MCF 10A (cell line): ENCODE measurements around the gene AGO3. TPM values are rescaled to one million over a fixed set of nuclear protein-coding genes. Genes with fewer than 3 reads are reported as not detected.

Experiments
- BruUV-seq: library from RNA; stranded (reverse); fragments of 400-500 nt; replicated peaks from 2 replicates; lab custom pipeline; 2021; lab: Mats Ljungman, UMichigan
- CTCF ChIA-PET: fragments of 300-600 bp; sonication (Branson Sonifier 250); formaldehyde crosslinking; extraction: SDS; loops from one replicate; lab custom pipeline; 2021; ENCODE audit warnings: antibody characterized with exemption, inconsistent platforms; lab: Yijun Ruan, JAX
- POLR2A ChIA-PET: fragments of 300-600, 350-650 bp; sonication (Branson Sonifier 250); formaldehyde crosslinking; extraction: SDS; loops from one replicate; lab custom pipeline; 2020; ENCODE audit warnings: antibody characterized with exemption, inconsistent platforms; lab: Yijun Ruan, JAX
- DNase-seq: peaks from one replicate; pipeline ENCODE4 v3.0.0-alpha.2; 2018; ENCODE audit not compliant: unreplicated experiment
- H3K27ac Mint-ChIP-seq: one replicate; pipeline ENCODE4 v1.8.0; 2022; ENCODE audit warnings: mild to moderate bottlenecking, low read depth, mixed read lengths; ENCODE audit not compliant: unreplicated experiment
- H3K27me3 Mint-ChIP-seq: one replicate; pipeline ENCODE4 v1.8.0; 2022; ENCODE audit warnings: mixed read lengths; ENCODE audit not compliant: insufficient read depth, unreplicated experiment
- H3K36me3 Mint-ChIP-seq: one replicate; pipeline ENCODE4 v1.8.0; 2022; ENCODE audit warnings: mild to moderate bottlenecking, moderate library complexity, mixed read lengths; ENCODE audit not compliant: insufficient read depth, unreplicated experiment
- H3K4me1 Mint-ChIP-seq: one replicate; pipeline ENCODE4 v1.8.0; 2022; ENCODE audit warnings: mixed read lengths; ENCODE audit not compliant: insufficient read depth, unreplicated experiment
- H3K4me3 Mint-ChIP-seq: one replicate; pipeline ENCODE4 v1.8.0; 2022; ENCODE audit warnings: mild to moderate bottlenecking, moderate library complexity, mixed read lengths; ENCODE audit not compliant: unreplicated experiment
- H3K9me3 Mint-ChIP-seq: one replicate; pipeline ENCODE4 v1.8.0; 2022; ENCODE audit warnings: mixed read lengths; ENCODE audit not compliant: unreplicated experiment
- CTCF ChIP-seq: fragments of 200-600 bp; IDR thresholded peaks from one replicate; pipeline ENCODE4 v1.8.0; 2022; ENCODE audit warnings: antibody characterized with exemption, mild to moderate bottlenecking; ENCODE audit not compliant: unreplicated experiment
- intact Hi-C: fragments of 100-400 bp; cut with micrococcal nuclease; formaldehyde crosslinking; loops from 2 replicates; pipeline ENCODE4 v1.14.1; 2022
- total RNA-seq: library from RNA; stranded (reverse); gene quantifications from 2 replicates; pipeline ENCODE4 v1.2.3, GENCODE V29; 2022

The AGO3 gene
- total RNA-seq, 1 experiment from 2014 or later: 31.6 TPM

DNA sequence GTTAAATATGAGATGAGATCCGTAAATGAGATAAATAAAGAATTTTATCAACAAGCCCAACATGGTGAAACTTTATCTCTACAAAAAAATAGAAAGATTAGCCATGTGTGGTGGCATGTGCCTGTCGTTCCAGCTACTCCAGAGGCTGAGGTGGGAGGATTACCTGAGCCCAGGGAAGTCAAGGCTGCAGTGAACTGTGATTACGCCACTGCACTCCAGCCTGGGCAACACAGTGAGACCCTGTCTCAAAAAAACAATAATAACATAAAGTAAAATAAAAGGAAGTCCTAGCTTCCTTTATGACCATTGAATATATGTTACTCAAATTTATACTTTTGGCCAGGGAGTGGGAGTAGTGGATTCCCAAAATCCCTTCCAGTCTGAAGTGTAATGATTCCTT lies 104.2 kb downstream of the AGO3 start:
- no peak for DNase-seq
- Mint-ChIP-seq H3K36me3 (peaks cover 67% of the 10 kb centered on the region), H3K9me3 (no peaks in the 10 kb centered on the region), H3K27me3 (no peaks in the 10 kb centered on the region), H3K27ac (peak overlapping the region; percentile 81), H3K4me1 (peaks cover 7% of the 10 kb centered on the region), H3K4me3 (no peak overlapping the region)
- BruUV-seq: no TSS peak
- ChIA-PET CTCF (no interaction called here), POLR2A (interaction anchor here (0.6 to 1.3 kb wide), 5 partner anchors 9 to 500 kb away, joined by 3 to 4 read pairs (median 3); partner anchors contain the start of genes ADPRS and AGO3)
- TF ChIP-seq CTCF: no peak
- intact Hi-C loops: no loop called here

- intact Hi-C loops: no loop called here
- no peaks in the 10 kb centered on the region for H3K9me3 Mint-ChIP-seq
- no TSS peak for BruUV-seq
- H3K27ac Mint-ChIP-seq: no peak overlapping the region
- peaks cover 73% of the 10 kb centered on the region for H3K36me3 Mint-ChIP-seq
- ChIA-PET CTCF (interaction anchor here (0.6 kb wide), 2 partner anchors 247 to 499 kb away, joined by 3 read pairs; no protein-coding TSS in a partner anchor), POLR2A (no interaction called here)
- H3K4me1 Mint-ChIP-seq: no peaks in the 10 kb centered on the region
- no peak for TF ChIP-seq CTCF
- H3K27me3 Mint-ChIP-seq: no peaks in the 10 kb centered on the region
- H3K4me3 Mint-ChIP-seq: no peak overlapping the region
- DNase-seq: no peak
Observed at GRCh38 chr1:36040238-36040637, 109.3 kb downstream of the AGO3 start.

DNA sequence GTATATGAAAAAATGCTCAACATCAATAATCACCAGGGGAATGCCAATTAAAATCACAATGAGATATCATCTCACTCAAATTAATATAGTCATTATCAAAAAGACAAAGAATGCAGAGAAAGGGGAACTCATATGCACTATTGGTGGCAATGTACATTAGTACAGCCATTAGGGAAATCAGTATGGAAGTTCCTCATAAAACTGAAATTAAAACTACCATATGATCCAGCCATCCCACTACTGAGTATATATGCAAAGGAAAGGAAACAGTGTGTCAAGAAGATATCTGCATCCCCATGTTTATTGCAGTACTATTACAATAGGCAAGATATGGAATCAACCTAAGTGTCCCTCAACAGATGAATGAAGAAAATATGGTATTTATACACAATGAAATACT lies 120.9 kb downstream of the AGO3 start:
- Mint-ChIP-seq H3K27ac (no peak overlapping the region), H3K36me3 (peaks cover 56% of the 10 kb centered on the region), H3K27me3 (no peaks in the 10 kb centered on the region), H3K9me3 (no peaks in the 10 kb centered on the region), H3K4me3 (no peak overlapping the region), H3K4me1 (no peaks in the 10 kb centered on the region)
- CTCF ChIA-PET: no interaction called here
- no peak for TF ChIP-seq CTCF
- no peak for DNase-seq
- POLR2A ChIA-PET: no interaction called here
- intact Hi-C loops: no loop called here
- no TSS peak for BruUV-seq

- Mint-ChIP-seq H3K27me3 (no peaks in the 10 kb centered on the region), H3K9me3 (no peaks in the 10 kb centered on the region), H3K36me3 (peaks cover 46% of the 10 kb centered on the region), H3K27ac (no peak overlapping the region), H3K4me3 (no peak overlapping the region), H3K4me1 (no peaks in the 10 kb centered on the region)
- CTCF ChIA-PET: interaction anchor here (0.9 kb wide), 1 partner anchor 128 kb away, joined by 3 read pairs; no protein-coding TSS in a partner anchor
- no peak for DNase-seq
- BruUV-seq: no TSS peak
- TF ChIP-seq CTCF: no peak
- intact Hi-C loops: no loop called here
- POLR2A ChIA-PET: no interaction called here
Observed at GRCh38 chr1:36053978-36054377, 123.1 kb downstream of the AGO3 start.
